Left colon (tissue), 2 donors: ENCODE data around the gene OPN1SW. TPM values are rescaled to one million over a fixed set of nuclear protein-coding genes. Genes with fewer than 3 reads are reported as not detected.

Experiments
- total RNA-seq, 2 donors: library from RNA; stranded (reverse); fragmentation: NEBNext Ultra II Directional; extraction: Animal tissue kit (Norgen Biotek cat#: 25700); gene quantifications; one replicate each; pipeline ENCODE4 v1.2.1, GENCODE V29; 2021
- donor health status: DM: no; HTN: no; CAD: no.
- donor health status: DM: yes; HTN: yes; CAD: no.

The OPN1SW gene
- total RNA-seq, 2 donors from 2014 or later: not detected

Other genes starting within 250 kb of the OPN1SW start
- gene GARIN1A, start 103.5 kb downstream of the OPN1SW start, total RNA-seq: 1 to 10 TPM in 1 of 2 donors, under 1 TPM in 1; 0.81 to 1.6 TPM
- 10 to 100 TPM; 36.3 to 42.6 TPM for gene CALU, start 36.4 kb downstream of the OPN1SW start, total RNA-seq
- 1 to 10 TPM; 1.5 to 5.6 TPM for gene CCDC136, start 16.2 kb upstream of the OPN1SW start, total RNA-seq
- 10 to 100 TPM in 1 of 2 donors, 1 to 10 TPM in 1; 2.4 to 41.4 TPM for gene FLNC, start 54.6 kb upstream of the OPN1SW start, total RNA-seq
- 10 to 100 TPM; 65.8 to 78.5 TPM for gene ATP6V1F, start 87.1 kb upstream of the OPN1SW start, total RNA-seq
- gene KCP, start 134.9 kb upstream of the OPN1SW start, total RNA-seq: 1 to 10 TPM in 1 of 2 donors, under 1 TPM in 1; 0.81 to 1.6 TPM
- 1 to 10 TPM; 6.6 to 8.5 TPM for gene IRF5, start 162.1 kb upstream of the OPN1SW start, total RNA-seq